ENCODE measurements around the gene MACO1.
"Not testable (repeated sequence)": the region's sequence is repeated elsewhere in the genome, so short reads cannot be mapped to it uniquely, and the experiment has no call there.

The MACO1 gene

DNA sequence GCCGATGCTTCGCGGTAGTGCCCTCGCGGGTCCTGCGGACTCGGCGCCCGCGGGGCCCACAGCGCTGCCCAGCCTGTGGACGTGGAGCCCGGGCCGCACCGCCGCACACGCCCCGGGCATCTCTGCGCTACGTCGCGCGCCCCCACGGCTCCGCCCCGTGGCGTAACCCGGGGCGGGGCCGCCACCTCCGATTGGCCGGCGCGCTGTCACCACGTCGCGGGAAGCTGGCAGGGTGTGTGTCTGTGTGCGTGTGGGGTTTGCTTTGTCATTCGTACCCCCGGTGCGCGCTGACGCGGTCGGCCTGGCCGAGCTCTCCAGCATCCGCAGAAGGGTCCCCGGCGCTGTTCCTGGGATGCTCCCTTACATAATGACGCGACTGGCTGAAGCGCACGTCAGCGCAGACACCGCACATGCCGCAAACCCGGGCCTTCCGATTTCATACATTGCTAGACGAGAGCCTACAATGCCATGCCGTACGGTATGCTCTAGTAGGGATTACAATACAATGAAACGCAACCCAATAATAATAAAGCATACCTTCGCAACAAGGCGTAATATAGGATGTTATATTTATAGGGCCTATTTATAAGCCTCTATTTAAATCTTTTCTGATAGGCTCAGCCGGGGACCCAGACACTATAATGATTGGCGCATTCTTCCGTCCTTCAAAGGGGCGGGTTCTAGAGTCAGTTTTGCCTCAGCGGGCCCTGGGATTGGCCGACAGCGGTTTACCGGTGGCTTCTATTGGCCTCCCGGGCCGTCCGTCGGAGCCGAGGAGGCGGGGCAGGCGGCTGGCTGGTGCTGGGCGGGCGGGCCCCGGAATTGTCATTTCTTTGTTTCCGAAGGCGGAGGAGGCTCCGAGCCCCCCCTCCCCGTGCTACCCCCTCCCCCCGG, at the start of gene MACO1:
MACO1 (plus strand) TSS at position 825 of the 894 bp plus-strand sequence. CDS start 202 bp downstream, outside the sequence.
- peak; percentile 97 for DNase-seq (ENCODE audit: extremely low spot score)
- CTCF ChIA-PET: interaction anchor here (1.4 to 1.5 kb wide), 3 partner anchors 20 to 30 kb away, joined by 3 to 5 read pairs (median 4); no protein-coding TSS in a partner anchor
- POLR2A ChIA-PET: interaction anchor here (0.5 kb wide), 1 partner anchor 1738 kb away, joined by 4 read pairs; no protein-coding TSS in a partner anchor
- no peak for TF ChIP-seq CTCF (IDR thresholded peaks at IDR 0.05; ENCODE audit: control extremely low read depth, extremely low read depth, low read depth, missing control alignments)

DNA sequence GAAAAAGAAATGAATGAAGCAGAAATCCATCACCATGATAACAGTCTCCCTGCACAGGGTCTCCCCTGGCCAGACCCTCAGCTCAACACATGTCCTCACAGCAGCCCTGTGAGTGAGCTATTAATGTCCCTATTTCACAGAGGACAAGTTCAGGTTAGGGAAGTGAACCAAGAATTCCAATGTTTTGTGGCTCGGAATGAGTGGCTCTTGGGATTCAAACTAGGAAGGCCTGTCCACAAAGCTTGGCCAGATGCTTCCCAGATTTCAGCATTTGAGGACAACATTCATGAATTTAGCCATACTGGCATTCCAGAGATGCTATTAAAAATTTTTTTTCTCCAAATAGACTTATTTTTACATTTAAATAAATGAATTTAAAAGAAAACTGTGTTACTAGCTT, 48.2 kb upstream of the MACO1 start:
- CTCF ChIA-PET; DNase-seq (ENCODE audit: extremely low spot score); POLR2A ChIA-PET: not testable (repeated sequence)

DNA sequence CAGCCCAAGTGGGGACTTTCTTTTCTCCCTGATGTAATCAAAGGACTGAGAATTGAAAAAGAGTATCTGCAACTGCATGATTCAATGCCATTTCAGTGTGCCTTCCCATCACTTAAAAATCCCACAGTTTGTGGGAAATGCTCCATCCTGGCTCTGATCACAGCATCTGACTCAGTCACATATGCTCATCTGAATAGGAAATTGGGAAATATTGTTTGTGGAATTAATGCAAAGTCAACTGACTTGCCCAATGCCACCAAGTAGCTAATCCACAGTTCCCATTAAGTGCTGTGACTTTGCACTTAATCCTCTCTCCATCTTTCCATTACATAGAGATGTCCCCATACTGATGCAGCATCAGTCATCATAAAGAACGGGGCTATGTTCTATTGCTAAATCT, 47.6 kb upstream of the MACO1 start:
- CTCF ChIA-PET; DNase-seq (ENCODE audit: extremely low spot score); POLR2A ChIA-PET: not testable (repeated sequence)

GRCh38 chr1:25383875-25384274, 46.8 kb upstream of the MACO1 start:
- DNase-seq (ENCODE audit: extremely low spot score); CTCF ChIA-PET: not testable (repeated sequence)
- POLR2A ChIA-PET: interaction anchor here (0.5 kb wide), 1 partner anchor 456 kb away, joined by 3 read pairs; no protein-coding TSS in a partner anchor

DNA sequence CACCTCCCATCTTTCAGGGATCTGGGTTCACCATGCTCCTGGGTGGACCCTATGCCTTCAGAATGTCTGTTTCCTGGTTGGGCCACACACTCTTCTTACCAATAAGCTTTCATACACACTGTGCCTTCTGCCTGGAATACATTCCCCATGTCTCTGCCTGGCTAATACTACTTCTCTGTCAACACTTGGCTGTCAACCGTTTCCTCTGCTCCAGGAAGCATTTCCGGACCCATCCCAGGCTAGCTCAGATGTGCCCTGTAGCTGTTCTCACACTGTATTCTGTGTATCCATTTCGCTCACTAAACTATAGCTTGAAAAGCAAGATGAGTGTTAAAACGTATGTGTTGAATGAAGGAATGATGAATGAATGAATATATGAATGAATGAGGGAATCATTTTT, 43.6 kb upstream of the MACO1 start:
- POLR2A ChIA-PET; DNase-seq (ENCODE audit: extremely low spot score): not testable (repeated sequence)
- CTCF ChIA-PET: interaction anchor here (1.0 kb wide), 1 partner anchor 10 kb away, joined by 3 read pairs; no protein-coding TSS in a partner anchor

DNA sequence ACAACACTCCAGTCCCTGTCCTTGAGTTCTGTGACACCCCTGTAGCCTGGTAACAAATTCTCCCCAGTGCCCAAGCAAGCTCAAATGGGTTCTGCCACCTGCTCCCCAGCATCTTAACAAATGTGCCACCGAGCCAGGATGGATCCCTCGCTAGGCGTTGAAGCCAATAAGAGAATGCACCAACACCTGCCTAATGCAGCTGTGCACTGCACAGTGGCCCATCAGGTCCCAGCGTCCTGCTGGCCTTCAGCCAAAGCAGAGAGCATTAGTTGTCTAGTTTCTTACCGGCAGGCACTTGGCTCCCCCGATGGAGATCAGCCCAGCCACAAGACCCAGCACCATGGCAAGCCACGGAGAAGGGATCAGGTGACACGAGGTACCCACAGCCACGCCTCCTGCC, 42.0 kb upstream of the MACO1 start:
- POLR2A ChIA-PET; DNase-seq (ENCODE audit: extremely low spot score): not testable (repeated sequence)

DNA sequence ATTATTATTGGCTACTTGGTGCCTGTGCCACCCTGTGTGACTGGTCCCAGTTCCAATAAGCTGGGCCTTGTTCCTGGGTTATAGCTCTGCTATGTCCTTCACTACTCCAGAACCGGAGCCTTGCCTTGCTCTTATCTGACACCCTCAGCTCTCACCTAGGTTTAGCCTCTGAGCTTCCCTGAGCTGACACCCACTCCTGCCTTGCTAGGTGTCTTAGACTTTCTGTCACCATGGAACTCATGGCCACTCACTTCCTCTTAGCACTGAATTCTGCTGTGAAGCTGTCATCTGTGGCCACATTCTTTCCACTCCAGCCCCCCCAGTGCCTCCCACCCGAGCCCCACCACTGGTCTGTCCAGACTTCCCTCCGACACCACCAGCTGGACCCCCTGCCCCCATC, 41.0 kb upstream of the MACO1 start:
- DNase-seq (ENCODE audit: extremely low spot score): peak; percentile 26
- CTCF ChIA-PET: interaction anchor here (1.0 kb wide), 1 partner anchor 12 kb away, joined by 3 read pairs; no protein-coding TSS in a partner anchor
- POLR2A ChIA-PET: not testable (repeated sequence)

More for the DNA sequence above, 42.0 kb upstream of the MACO1 start:
- CTCF ChIA-PET: not testable (repeated sequence)

DNA sequence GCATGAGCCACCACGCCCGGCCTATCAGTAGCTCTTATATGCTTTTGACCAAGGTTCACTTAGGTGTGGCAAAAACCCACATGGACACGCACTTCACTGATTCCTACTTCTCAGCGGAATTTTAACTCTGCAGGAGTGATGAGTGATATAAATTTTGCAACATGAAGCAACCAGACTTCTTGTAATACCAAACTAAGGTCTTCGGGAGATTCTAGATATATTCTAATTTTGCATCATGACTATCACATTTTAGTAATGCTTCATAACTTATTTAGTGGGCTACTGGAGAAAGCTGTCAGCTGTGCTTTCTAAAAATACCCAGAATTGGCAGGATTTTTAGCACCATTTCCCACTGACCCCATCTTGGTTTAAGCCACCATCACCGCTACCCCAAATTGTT, 37.9 kb upstream of the MACO1 start:
- ChIA-PET POLR2A (no interaction called here), CTCF (no interaction called here)
- no peak for DNase-seq (ENCODE audit: extremely low spot score)
- TF ChIP-seq CTCF (IDR thresholded peaks at IDR 0.05; ENCODE audit: control extremely low read depth, extremely low read depth, low read depth, missing control alignments): no peak

- DNase-seq (ENCODE audit: extremely low spot score); POLR2A ChIA-PET; CTCF ChIA-PET: not testable (repeated sequence)
Measured at GRCh38 chr1:25397549-25397948, 33.1 kb upstream of the MACO1 start.

GRCh38 chr1:25398079-25398478, 32.6 kb upstream of the MACO1 start:
- DNase-seq (ENCODE audit: extremely low spot score); POLR2A ChIA-PET; CTCF ChIA-PET: not testable (repeated sequence)

DNA sequence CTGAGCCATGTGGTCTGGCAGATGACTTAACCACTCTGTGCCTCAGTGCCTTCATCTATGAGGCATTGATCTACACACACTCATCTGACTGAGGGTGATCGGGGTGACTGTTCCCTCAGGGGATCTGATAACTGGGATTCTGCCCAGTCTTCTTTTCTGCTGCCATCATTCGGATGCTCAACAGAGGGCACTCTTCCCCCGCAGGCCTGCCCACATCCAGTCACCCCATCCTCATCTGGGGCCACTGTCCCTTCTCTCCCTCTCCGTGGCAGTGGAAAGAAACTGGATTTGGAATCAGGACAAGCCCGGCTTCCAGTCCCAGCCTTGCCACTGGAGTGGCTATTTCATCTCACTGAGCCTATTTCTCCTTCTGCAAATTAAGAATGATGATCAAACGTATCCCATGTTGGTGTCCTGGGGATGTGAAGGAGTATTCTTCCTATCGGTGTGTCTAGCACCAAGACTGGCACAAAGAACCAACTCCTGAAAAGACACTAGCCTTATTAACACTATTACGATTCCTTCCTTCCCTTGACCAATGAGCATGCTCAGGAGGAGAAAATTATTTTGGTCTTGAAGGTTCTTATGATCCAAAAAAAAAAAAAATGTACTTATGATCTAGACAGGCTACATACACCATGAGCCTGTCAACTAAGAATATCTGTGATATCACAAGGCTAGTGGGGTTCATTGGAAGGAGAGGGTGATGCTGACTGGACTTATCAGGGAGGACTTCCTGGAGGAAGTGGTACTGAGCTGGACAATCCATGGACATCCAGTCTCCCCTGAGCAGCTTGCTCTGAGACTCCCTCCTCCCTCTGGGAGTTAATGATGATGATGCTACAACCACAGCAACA, 27.5 kb upstream of the MACO1 start:
- TF ChIP-seq CTCF (IDR thresholded peaks at IDR 0.05; ENCODE audit: control extremely low read depth, extremely low read depth, low read depth, missing control alignments): peak; percentile 26
- POLR2A ChIA-PET; DNase-seq (ENCODE audit: extremely low spot score): not testable (repeated sequence)
- CTCF ChIA-PET: interaction anchor here (0.9 kb wide), 1 partner anchor 118 kb away, joined by 3 read pairs; no protein-coding TSS in a partner anchor

GRCh38 chr1:25405731-25406305, 24.9 kb upstream of the MACO1 start:
- POLR2A ChIA-PET: not testable (repeated sequence)

GRCh38 chr1:25409641-25410427, 20.9 kb upstream of the MACO1 start:
- DNase-seq (ENCODE audit: extremely low spot score); POLR2A ChIA-PET; CTCF ChIA-PET: not testable (repeated sequence)

More at GRCh38 chr1:25405731-25406305, 24.9 kb upstream of the MACO1 start:
- DNase-seq (ENCODE audit: extremely low spot score): not testable (repeated sequence)
- CTCF ChIA-PET: interaction anchor here (2.1 kb wide), 1 partner anchor 404 kb away, joined by 6 read pairs; no protein-coding TSS in a partner anchor
